GM18873 (cell line): Measurements from ENCODE around the gene DIRAS1.
"Not testable (repeated sequence)": the region's sequence is repeated elsewhere in the genome, so short reads cannot be mapped to it uniquely, and the experiment has no call there.

Source experiments
- ATAC-seq: cut with Tn5 transposase; IDR thresholded peaks from one replicate; pipeline ENCODE4 v1.9.1; 2021; ENCODE audit warnings: mild to moderate bottlenecking, moderate library complexity, moderate number of reproducible peaks; ENCODE audit not compliant: unreplicated experiment, low FRiP score

DIRAS1 gene

DNA sequence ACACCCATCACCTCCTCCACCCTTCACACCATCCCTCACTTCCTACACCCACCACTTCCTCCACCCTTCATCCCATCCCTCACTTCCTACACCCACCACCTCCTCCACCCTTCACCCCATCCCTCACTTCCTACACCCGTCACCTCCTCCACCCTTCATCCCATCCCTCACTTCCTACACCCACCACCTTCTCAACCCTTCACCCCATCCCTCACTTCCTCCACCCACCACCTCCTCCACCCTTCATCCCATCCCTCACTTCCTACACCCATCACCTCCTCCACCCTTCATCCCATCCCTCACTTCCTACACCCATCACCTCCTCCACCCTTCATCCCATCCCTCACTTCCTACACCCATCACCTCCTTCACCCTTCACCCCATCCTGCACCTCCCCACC lies 7.1 kb downstream of the DIRAS1 start:
- ATAC-seq: not testable (repeated sequence)

DNA sequence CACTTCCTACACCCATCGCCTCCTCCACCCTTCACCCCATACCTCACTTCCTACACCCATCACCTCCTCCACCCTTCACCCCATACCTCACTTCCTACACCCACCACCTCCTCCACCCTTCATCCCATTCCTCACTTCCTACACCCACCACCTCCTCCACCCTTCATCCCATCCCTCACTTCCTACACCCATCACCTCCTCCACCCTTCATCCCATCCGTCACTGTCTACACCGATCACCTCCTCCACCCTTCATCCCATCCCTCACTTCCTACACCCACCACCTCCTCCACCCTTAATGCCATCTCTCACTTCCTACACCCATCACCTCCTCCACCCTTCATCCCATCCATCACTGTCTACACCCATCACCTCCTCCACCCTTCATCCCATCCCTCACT lies 8.0 kb downstream of the DIRAS1 start:
- ATAC-seq: not testable (repeated sequence)

DNA sequence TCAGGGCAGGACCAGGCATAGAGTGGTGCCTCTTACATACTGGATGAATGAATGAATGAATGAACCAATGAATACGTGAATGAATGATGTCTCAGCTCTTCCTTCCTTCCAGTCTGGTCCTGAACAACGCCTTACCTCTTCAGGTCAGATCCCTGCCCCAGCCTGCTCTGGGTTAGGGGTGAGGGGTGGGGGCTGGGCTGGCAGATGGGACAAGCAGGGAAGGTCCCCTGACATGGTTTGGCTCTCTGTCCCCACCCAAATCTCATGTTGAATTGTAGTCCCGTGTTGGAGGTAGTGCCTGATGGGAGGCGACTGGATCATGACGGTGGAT lies 9.3 kb downstream of the DIRAS1 start:
- ATAC-seq: no peak

DNA sequence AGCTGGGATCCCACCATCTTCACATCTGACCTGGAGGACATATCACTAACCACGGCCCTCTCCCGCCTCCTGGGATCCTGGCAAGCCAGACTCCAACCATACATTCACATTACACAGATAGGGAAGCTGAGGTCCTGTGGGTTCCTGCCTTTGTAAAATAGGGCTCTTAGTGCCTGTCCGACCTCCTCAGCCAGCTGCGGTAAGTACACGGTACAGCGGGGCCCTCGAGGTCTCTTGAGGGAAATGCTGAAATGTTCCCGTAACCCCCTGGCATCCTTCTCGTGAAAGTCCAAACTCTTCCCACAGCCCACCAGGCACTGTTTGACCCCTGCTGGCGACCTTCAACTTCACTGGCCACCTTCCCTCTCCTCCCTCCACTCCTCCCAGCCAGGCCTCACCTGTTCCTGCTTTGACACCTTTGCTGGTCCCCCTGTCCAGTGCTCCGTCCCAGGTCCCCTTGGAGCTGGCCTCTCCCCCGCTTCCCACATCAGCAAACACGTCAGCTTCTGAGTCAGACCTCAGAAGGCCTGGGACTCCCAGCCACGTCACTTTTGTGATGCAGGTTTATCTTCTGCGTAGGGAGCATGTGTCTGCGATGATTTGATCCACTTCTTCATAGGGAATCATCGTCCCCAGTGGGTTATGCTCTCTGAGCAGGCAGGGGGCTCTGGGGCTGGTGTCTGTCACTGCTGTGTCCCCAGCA lies 9.8 kb downstream of the DIRAS1 start:
- ATAC-seq: no peak

DNA sequence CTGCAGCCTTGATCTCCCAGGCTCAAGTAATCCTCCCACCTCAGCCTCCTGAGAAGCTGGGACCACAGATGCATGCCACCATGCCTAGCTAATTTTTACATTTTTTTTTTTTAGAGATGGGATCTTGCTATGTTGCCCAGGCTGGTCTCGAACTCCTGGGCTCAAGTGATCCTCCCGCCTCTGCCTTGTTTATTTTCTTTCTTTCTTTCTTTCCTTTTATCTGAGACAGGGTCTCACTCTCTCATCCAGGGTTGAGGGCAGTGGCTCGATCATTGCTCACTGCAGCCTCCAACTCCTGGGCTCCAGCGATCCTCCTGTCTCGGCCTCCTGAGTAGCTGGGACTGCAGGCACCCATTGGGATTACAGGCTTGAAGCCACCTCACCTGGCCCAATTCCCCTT lies 14.9 kb downstream of the DIRAS1 start:
- ATAC-seq: no peak

DNA sequence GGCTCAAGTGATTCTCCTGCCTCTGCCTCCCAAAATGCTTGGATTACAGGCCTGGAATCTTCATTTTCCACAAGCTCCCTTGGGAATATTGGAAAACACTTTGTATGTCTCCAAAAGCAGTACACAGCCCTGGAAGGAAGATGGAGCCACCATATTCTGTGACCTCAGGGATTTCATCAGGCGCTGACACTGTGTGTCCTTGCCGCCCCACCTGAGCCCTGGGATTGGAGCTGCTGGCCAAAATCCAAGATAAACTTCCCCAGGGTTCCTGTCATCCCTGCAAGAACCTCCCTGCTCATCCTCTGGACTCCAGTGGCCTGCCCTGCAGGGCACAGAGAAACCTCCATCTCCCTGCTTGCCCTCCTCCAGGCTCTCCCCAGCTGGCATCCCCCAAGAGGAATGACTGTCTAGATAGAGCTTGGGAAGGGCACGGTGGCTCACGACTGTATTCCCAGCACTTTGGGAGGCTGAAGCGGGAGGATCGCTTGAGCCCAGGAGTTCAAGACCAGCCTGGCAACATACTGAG lies 17.4 kb downstream of the DIRAS1 start:
- no peak for ATAC-seq

DNA sequence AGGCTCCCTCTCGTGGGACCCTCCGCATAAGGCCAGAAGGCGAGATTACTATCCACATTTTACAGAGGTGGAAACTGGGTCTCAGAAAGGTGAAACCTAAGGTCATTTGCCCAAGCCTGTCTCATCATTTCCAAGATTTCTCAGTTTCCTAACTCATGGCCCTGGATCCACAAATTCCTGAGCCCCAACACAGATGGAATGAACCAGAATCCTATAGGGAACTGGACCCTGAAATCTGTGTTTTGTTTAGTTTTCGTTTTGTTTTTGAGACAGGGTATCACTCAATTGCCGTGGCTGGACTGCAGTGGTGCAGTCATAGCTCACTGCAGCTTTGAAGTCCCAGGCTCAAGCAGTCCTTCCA lies 18.1 kb downstream of the DIRAS1 start:
- ATAC-seq: no peak

DNA sequence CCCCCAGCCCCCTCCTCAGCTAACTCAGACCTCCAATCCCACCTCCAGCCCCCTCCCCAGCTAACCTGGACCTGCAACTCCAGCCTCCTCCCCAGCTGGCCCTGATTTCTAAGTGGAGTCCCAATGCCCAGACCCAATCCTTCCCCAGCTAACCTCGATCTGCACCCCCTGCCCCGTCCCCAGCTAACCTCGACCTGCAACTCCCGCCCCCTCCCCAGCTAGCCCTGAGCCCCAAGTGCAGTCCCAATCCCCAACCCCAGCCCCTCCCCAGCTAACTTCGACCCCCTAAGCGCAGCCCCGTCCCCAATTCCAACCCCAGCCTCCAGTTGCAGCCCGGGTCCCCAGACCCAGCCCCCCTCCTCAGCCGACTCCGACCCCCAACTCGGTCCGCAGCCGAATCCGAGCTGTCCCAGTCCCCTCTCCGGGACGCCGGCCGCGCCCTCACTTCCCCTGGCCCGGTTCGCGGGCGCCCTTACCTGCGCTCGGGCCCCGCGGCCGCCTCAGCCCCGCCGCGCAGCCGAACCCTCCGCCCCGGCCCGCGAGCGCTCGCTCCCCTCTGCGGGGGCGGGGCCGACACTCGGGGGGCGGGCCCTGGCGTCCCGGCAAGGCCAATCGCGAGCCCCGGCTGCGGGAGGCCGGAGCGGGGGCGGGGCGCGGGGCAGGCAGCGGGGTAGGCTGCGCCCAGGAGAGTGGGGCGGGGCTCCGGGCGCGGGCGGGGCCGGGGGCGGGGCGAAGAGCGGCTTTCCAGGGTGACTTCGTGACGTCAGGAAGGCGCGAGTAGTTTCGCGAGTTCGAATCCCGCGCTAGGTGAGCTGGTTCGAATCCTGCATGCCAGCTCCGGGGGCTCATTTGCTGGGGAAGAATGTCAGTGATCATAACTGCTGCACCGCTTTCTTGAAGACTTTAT lies 18.7 kb downstream of the DIRAS1 start, which contains the start of gene GNG7:
GNG7 (minus strand) TSS at position 525 of the 907 bp plus-strand sequence. CDS start 182,006 bp downstream, outside the sequence.
- ATAC-seq: no peak

DNA sequence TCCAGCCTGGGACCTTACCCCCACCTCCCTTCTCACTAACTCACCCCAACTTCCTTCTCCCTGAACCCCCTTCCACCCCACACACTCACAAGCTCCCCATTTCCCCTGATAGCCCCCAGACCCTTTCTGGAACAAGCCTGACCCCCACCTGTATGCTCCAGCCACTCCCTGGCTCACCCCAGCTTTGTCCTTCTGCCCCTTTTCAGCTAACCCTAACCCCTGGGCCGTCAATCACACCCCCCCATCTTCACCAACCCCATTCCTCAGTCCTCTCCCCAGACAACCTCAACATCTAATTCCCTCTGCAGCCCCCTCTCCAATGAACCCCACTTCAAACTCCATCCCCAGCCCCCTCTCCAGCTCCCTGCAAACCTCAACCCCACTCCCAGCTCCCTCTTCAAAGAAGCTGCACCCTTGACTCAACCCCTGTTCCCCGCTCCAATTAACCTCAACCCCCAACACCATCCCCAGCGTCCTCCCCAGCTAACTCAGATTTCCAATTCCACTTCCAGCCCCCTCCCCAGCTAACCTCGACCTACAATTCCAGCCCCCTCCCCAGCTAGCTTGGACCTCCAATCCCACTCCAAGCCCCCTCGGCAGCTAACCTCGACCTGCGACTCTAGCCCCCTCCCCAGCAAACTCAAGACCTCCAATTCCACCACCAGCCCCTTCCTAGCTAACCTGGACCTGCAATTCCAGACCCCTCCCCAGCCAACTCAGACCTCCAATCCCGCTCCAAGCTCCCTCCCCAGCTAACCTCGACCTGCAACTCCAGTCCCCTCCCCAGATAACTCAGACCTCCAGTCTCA lies 19.6 kb downstream of the DIRAS1 start:
- no peak for ATAC-seq

DNA sequence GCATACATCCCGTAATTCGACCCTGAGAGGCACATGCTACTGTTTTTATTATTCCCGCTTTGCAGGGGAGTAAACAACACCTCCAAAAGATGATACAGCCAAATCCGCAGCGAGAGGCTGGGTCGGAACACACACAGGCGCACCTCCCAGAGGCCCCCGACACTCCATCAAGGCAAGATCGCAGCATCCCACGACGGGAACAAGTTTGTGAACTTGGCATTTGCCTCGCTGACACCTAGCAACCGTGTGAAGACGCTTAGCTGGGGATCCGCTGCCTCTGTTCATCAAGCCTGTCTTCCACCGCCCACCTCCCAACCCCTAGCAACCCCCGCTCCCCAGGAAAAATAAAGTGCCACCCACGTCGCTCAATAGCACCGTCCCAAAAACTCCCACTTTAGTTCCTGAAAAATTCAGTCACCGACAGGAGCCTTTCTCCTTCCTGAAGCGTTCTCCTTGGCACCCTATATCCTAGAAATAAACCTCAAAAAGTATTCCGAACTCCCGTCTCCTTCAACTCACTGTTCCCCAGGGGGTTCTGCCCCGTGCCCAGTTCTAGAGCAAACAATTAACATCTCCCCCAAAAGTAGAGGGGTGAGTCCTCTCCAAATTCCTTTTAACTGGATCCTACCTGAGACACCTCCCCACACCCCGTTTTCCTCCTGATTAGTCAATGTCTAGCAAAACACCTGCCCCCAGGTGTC lies 20.4 kb downstream of the DIRAS1 start:
- no peak for ATAC-seq

DNA sequence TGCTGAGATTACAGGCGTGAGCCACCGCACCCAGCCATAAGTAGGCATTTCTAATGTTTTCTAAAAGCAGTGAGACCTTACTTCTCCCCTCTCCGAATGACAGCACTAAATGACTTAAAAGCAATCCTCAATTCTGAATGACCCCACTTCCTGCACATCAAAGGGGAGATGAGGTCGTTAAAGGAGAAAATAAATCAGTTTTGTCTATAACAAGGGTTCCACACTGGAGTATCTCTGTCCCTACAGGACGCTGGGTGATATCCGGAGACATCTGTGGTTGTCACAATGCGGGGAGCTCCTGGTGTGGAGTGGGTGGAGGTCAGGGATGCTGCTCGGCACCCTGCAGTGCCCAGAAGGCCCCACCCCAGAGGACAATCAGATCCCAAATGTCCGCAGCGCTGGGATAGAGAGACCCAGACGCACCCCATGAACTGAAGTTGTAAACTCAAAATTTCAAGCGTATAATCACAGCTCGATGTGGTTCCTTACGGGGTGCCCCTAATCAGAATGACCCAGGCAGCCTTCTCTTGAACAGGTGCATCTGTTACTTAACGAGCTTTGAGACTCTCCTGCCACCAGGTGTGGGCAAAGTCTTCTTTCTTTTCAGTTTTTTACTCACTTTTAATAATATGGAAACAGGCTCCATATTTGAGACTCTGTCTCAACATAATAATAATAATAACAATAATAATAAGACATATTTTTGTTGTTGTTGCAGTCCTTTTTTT lies 21.6 kb downstream of the DIRAS1 start:
- ATAC-seq: no peak

DNA sequence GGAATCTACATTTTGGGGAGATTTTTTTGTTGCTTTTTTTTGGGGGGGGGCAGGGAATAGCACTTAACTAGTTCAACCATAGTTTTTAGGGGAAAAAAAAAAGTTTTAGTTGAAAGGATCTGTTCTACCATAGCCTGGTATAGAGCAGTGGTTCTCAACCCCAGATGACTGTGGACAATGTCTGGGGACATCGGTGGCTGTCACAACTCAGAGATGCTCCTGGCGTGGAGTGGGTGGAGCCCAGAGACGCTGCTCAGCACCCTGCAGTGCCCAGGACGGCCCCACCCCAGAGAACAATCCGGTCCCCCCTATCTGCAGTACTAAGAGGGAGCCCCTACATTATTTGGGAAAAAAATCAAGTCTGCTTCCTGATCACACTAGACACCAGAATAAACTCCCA lies 27.0 kb downstream of the DIRAS1 start:
- no peak for ATAC-seq

DNA sequence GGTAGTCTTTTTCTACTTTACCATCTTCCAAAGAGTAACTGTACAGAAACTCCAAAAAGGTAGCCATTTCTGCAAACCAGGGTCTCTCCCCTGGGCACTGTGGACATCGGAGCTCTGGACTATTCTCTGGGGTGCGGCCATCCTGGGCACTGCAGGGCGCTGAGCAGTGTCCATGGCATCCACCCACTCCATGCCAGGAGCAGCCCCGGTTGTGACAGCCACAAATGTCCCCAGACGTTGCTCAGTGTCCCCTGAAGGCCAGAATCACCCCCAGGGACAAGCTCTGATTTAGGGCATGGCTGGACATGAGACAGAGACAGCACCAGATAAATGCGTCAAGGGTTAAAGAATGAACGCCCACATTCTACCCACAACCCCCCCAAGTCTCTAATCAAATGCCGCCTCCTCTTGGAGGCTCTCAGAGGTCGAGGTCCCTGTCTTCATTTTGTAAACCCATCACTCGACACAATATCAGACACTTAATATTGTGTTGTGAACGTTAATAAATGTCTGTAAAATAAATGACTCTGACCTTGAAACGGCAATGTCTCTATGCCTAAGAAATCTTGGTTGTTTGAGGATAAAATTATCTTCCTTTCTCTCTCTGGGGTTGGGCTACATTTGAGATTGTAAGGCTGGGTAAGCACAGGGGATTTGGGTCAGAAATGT lies 27.5 kb downstream of the DIRAS1 start:
- no peak for ATAC-seq

DNA sequence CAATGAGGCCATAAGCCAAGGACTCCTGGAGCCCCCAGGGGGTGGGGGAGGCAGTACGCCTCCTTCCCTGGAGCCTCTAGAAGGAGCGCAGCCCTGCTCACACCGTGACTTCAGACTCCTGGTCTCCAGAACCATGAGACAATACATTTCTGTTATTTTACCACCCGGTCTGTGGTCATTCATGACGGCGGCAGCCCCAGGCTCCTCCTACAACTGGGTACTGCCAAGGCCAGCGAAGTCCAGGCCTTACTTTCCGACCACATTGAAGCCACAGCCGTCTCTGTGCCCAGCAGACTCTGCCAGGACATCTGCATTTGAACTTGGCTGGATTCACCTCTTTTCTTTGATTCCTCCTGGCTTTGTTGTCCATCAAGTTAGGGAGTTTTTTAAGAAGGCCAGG lies 29.2 kb downstream of the DIRAS1 start:
- no peak for ATAC-seq

DNA sequence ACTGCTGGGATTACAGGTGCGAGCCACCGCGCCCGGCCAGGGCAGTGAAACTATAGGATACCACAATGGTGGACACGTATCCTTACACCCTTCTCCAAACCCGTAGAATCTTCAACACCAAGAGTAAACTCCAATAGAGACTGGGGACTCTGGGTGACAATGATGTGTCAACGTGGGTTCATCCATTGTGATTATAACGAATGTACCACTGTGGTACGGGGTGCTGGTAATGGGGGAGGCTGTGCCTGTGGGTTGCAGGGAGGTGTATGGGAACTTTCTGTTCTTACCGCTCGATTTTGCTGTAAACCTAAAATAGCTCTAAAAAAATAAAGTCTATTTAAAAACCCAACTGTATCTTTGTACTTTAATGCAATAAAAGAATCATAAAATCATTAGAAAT lies 30.3 kb downstream of the DIRAS1 start:
- ATAC-seq: no peak

DNA sequence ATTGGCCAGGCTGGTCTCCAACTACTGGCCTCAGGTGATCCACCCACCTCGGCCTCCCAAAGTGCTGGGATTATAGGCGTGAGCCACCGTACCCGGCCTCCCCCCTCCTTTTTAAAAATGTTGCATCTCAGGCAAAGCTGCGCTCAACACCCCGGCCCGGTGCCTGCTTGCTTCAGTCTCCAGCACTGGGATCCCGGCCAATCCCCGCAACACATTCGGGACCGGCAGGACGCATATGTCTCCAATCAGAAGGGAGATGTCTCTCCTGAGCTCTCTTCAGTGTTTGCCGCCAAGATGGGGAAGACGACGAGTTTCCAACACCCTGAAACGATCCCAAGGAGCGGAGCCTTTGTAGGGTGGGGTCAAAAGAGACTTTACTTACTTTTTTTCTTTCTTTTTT lies 34.8 kb downstream of the DIRAS1 start:
- no peak for ATAC-seq

DNA sequence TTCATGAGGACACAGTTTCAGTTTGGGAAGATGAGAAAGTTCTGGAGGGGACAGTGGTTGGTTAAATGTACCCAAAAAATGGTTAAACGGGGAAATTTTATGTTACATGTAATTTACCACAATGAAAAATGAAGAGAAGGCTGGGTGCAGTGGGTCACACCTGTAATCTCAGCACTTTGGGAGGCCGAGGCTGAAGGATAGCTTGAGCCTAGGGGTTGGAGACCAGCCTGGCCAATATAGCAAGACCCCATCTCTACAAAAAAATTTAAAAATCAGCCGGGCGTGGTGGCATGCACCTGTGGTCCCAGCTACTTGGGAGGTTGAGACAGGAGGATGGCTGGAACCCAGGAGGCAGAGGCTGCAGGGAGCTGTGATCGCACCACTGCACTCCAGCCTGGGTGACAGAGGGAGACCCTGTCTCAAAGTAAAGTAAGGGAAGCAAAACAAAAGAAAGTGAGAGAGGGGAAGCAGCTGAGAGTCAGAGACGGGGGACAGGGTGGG lies 35.9 kb downstream of the DIRAS1 start:
- ATAC-seq: no peak

DNA sequence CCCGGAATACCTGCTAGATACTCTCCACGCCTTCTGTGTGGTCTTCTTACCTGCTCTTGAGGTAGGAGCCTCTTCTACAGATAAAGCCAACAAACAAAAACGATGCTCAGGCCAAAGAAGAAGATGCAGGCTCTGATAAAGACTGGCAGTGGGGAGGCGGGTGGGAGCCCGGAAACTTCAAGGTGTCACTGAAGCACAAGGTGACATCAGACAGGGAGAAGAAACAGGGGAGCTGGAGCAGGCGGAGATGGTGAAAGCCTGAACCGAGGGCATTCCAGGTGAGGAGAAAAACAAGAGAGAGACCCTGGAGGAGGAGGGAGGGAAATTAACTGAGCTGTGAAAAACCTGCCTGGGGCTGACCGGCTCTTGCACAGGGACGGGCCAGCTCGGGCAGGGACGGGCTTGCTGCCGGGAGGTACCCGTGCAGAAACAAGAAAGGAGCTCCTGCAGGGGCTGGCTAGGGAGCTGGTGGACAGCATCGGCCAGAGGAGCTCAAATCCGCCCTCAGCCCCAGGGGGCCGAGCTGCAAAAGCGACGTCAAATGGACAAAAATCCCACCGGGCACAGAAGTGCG lies 37.7 kb downstream of the DIRAS1 start:
- ATAC-seq: no peak

DNA sequence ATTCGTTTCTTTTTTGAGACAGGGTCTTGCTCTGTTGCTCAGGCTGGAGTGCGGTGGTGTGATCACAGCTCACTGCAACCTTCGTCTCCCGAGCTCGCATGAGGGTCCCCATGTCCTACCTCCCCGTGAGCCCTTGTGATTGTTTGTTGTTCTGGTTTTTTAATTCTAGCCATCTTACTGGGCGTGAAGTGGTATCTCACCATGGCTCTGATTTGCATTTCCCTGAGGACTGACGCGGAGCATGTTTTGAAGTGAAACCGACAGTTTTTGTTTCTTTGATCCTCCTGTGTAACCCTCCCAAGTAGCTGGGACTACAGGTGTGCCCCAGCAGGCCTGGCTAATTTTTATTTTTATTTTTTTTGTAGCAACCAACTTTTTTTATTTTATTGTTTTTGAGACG lies 40.4 kb downstream of the DIRAS1 start:
- ATAC-seq: no peak
